ENCODE measurements around the gene PUS1.
"Not testable (repeated sequence)": the region's sequence is repeated elsewhere in the genome, so short reads cannot be mapped to it uniquely, and the experiment has no call there.

The PUS1 gene

DNA sequence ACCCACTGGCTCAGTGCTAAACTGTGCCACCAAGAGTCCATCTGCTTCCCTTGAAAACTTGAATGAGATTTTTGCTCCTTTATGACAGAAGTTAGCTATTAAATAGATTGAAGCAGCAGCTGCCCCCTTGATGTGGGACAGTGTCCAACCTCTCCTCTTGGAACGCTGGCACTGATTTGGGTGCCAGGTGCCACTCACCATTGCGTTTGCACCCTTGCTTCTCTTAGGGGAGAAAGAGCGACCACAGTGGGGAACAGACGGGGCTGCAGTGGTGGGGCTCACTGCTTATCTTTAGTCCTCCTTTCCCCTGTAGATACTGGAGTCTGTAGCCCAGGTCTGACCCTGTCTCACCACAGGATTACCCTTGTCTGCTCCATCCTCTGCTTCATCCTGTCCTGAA, 30.0 kb downstream of the PUS1 start:
- CTCF ChIA-PET: no interaction called here
- TF ChIP-seq SUZ12 (IDR thresholded peaks at IDR 0.05): no peak
- no peak for TF ChIP-seq LEF1 (IDR thresholded peaks at IDR 0.05; ENCODE audit: borderline replicate concordance)
- no peak for TF ChIP-seq CTBP1 (IDR thresholded peaks at IDR 0.05; ENCODE audit: borderline replicate concordance)
- no peak for TF ChIP-seq ARNT (IDR thresholded peaks at IDR 0.05)
- no peak for TF ChIP-seq TARDBP (IDR thresholded peaks at IDR 0.05)
- TF ChIP-seq L3MBTL2 (conservative IDR thresholded peaks at IDR 0.05): no peak
- TF ChIP-seq HDGF (IDR thresholded peaks at IDR 0.05; ENCODE audit: borderline replicate concordance): no peak
- TF ChIP-seq FOXM1 (IDR thresholded peaks at IDR 0.05; ENCODE audit: borderline replicate concordance): no peak
- TF ChIP-seq BHLHE40 (IDR thresholded peaks at IDR 0.05; ENCODE audit: borderline replicate concordance): no peak
- TF ChIP-seq NFRKB (IDR thresholded peaks at IDR 0.05): no peak
- TF ChIP-seq, protein P1, sequence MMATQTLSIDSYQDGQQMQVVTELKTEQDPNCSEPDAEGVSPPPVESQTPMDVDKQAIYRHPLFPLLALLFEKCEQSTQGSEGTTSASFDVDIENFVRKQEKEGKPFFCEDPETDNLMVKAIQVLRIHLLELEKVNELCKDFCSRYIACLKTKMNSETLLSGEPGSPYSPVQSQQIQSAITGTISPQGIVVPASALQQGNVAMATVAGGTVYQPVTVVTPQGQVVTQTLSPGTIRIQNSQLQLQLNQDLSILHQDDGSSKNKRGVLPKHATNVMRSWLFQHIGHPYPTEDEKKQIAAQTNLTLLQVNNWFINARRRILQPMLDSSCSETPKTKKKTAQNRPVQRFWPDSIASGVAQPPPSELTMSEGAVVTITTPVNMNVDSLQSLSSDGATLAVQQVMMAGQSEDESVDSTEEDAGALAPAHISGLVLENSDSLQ (IDR thresholded peaks at IDR 0.05): no peak
- TF ChIP-seq FOXA1 (IDR thresholded peaks at IDR 0.05): no peak
- POLR2A ChIA-PET: no interaction called here
- DNase-seq (ENCODE audit: extremely low spot score): no peak

DNA sequence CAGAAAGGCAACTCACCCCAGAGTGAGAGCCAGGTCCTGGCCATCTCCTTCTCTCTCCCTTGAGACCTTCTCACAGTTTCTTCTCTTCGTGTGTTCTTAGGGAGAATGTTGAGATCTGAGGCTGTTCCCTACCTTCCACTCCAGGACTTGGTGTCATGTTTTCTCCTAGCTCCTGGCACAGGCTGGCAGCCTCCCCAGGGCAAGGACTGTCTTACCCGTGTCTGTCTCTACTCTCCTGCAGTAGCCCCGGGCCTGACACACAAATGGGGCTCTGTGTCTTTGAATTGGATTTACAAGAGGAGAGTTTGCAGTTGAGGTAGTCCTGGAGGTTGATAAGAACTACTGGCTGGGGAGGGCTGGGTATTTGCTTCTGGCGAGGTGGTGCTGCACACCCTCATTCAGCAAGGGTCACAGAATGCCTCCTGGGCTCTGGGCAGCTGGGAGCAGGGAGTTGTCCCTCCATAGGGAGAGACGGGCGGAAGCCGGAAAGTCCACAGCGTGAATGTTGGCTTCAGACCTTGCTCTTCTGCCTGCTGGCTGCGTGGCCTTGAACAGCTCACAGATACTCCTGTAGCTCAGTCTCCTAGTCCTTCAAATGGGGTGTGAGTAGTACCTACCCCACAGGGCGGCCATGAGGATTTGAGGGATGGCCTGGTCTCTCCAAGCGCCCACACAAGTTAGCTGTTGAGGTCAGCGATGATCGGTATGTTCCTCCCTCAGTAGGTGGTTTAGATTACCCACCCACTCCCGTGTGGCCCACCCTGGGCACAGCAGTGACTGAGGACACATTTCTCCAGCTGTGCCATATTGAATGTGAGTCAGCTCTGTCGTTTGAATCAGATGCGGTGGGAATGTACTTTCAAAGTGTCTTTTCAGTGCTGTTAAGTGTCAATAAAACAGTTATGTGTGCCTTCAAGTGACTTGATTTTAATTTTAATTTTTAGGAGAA, 30.8 kb downstream of the PUS1 start:
- DNase-seq (ENCODE audit: extremely low spot score): no peak
- ChIA-PET POLR2A (no interaction called here), CTCF (interaction anchor here (0.6 kb wide), 1 partner anchor 336 kb away, joined by 3 read pairs; no protein-coding TSS in a partner anchor)
- TF ChIP-seq ELF4 (IDR thresholded peaks at IDR 0.05) (no peak), LEF1 (IDR thresholded peaks at IDR 0.05; ENCODE audit: borderline replicate concordance) (no peak), HDGF (IDR thresholded peaks at IDR 0.05; ENCODE audit: borderline replicate concordance) (no peak), NFRKB (IDR thresholded peaks at IDR 0.05) (no peak), SP1 (IDR thresholded peaks at IDR 0.05) (no peak)

DNA sequence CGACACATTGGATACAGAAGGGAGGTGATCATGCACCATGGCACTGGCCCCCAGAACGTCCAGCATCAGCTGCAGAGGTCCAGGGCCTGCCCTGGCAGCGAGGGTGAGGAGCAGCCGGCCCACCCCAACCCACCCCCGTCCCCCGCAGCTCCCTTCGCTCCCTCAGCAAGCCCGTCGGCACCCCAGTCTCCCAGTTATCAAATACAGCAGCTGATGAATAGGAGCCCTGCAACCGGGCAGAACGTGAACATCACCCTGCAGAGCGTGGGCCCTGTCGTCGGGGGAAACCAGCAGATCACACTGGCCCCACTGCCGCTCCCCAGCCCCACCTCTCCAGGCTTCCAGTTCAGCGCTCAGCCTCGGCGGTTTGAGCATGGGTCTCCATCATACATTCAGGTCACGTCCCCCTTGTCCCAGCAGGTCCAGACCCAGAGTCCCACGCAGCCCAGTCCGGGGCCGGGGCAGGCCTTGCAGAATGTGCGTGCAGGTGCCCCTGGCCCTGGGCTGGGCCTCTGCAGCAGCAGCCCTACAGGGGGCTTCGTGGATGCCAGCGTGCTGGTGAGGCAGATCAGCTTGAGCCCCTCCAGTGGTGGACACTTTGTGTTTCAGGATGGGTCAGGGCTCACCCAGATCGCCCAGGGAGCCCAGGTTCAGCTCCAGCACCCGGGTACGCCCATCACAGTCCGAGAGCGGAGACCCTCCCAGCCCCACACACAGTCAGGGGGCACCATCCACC, 31.7 kb downstream of the PUS1 start:
- CTCF ChIA-PET: interaction anchor here (0.6 kb wide), 1 partner anchor 337 kb away, joined by 3 read pairs; no protein-coding TSS in a partner anchor
- DNase-seq (ENCODE audit: extremely low spot score); POLR2A ChIA-PET: not testable (repeated sequence)

DNA sequence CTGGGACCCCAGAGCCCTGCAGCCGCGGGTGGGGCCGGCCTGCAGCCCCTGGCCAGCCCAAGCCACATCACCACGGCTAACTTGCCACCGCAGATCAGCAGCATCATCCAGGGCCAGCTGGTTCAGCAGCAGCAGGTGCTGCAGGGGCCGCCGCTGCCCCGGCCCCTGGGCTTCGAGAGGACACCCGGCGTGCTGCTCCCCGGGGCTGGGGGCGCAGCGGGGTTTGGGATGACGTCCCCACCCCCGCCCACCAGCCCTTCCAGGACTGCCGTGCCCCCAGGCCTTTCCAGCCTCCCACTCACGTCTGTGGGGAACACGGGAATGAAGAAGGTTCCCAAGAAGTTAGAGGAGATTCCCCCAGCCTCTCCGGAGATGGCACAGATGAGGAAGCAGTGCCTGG, 32.3 kb downstream of the PUS1 start:
- CTCF ChIA-PET, POLR2A ChIA-PET: not testable (repeated sequence)

DNA sequence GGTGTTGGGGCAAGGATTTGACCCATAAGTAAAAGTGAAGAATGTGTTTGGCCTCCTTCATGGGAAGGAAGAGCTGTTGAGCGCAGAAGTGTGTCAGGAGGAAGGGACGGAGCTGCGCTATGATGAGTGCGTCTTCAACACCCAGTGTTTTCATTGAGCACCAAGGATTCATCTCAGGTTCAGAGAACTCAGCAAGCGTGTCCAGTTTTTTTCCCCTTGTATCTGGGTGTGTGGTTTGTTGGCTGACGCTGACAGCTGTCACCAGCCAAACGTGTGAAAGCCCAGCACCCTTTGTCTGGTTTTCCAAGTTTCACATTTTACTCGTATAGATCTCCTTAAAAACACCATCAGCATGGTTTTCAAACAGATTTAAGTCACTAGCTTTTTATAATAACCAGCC, 33.0 kb downstream of the PUS1 start:
- CTCF ChIA-PET: no interaction called here
- no peak for DNase-seq (ENCODE audit: extremely low spot score)
- POLR2A ChIA-PET: no interaction called here
- TF ChIP-seq SUZ12 (IDR thresholded peaks at IDR 0.05): no peak
- TF ChIP-seq NFRKB (IDR thresholded peaks at IDR 0.05): no peak

More for the DNA sequence above, 32.3 kb downstream of the PUS1 start:
- DNase-seq (ENCODE audit: extremely low spot score): not testable (repeated sequence)

DNA sequence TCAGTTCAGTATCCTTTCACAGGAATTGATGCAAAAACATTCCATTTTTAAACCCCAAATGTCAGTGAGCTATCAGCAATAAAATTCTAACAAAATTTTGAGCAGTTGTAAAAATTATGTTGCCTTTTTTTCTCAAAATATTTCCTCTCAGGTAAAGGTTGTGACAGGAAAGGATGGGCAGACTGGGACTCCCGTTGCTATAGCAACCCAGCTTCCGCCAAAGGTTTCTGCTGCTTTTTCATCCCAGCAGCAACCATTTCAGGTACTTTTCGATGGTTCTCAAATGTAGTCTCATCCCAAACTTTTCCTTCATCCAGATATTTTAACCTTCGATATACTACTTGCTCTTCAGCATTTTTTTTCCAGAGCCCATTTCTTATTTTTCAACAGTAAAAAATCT, 34.3 kb downstream of the PUS1 start:
- TF ChIP-seq HDGF (IDR thresholded peaks at IDR 0.05; ENCODE audit: borderline replicate concordance): no peak
- no peak for TF ChIP-seq FOXM1 (IDR thresholded peaks at IDR 0.05; ENCODE audit: borderline replicate concordance)
- no peak for TF ChIP-seq FOXA1 (IDR thresholded peaks at IDR 0.05)
- no peak for TF ChIP-seq SUZ12 (IDR thresholded peaks at IDR 0.05)
- no peak for TF ChIP-seq TARDBP (IDR thresholded peaks at IDR 0.05)
- no peak for TF ChIP-seq CTBP1 (IDR thresholded peaks at IDR 0.05; ENCODE audit: borderline replicate concordance)
- no peak for TF ChIP-seq ELF4 (IDR thresholded peaks at IDR 0.05)
- TF ChIP-seq, protein P1 (IDR thresholded peaks at IDR 0.05): no peak
- no peak for TF ChIP-seq SP1 (IDR thresholded peaks at IDR 0.05)
- no peak for TF ChIP-seq ARNT (IDR thresholded peaks at IDR 0.05)
- no peak for TF ChIP-seq FOXK2 (IDR thresholded peaks at IDR 0.05)
- TF ChIP-seq LEF1 (IDR thresholded peaks at IDR 0.05; ENCODE audit: borderline replicate concordance): no peak
- TF ChIP-seq ZNF384 (IDR thresholded peaks at IDR 0.05): no peak
- TF ChIP-seq BHLHE40 (IDR thresholded peaks at IDR 0.05; ENCODE audit: borderline replicate concordance): no peak
- no peak for TF ChIP-seq L3MBTL2 (conservative IDR thresholded peaks at IDR 0.05)
- POLR2A ChIA-PET: no interaction called here
- no peak for DNase-seq (ENCODE audit: extremely low spot score)
- CTCF ChIA-PET: no interaction called here

DNA sequence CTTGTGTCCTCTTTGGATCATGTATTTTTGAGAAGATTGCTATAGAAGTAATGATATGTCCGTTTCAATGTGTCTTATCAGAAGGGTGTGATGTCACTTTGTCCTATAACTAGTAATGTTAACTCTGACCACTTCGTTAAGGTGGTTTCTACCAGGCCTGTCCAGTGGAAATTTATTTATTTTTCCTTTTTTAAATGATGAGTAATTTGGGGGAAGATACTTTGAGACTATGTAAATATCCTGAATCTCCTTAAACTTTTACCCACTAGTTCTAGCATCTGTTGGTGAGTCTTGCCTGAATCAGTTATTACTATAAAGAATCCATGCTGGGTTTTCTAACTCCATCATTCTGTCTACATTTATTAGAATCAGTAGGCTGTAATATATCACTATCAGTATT, 36.0 kb downstream of the PUS1 start:
- ChIA-PET POLR2A (no interaction called here), CTCF (no interaction called here)
- TF ChIP-seq SUZ12 (IDR thresholded peaks at IDR 0.05): no peak
- TF ChIP-seq CTBP1 (IDR thresholded peaks at IDR 0.05; ENCODE audit: borderline replicate concordance): no peak
- TF ChIP-seq FOXM1 (IDR thresholded peaks at IDR 0.05; ENCODE audit: borderline replicate concordance): no peak
- no peak for TF ChIP-seq HDGF (IDR thresholded peaks at IDR 0.05; ENCODE audit: borderline replicate concordance)
- no peak for TF ChIP-seq FOXA1 (IDR thresholded peaks at IDR 0.05)
- TF ChIP-seq LEF1 (IDR thresholded peaks at IDR 0.05; ENCODE audit: borderline replicate concordance): no peak
- no peak for TF ChIP-seq L3MBTL2 (conservative IDR thresholded peaks at IDR 0.05)
- TF ChIP-seq BHLHE40 (IDR thresholded peaks at IDR 0.05; ENCODE audit: borderline replicate concordance): no peak
- no peak for TF ChIP-seq ARNT (IDR thresholded peaks at IDR 0.05)
- no peak for TF ChIP-seq ZNF384 (IDR thresholded peaks at IDR 0.05)
- TF ChIP-seq ELF4 (IDR thresholded peaks at IDR 0.05): no peak
- TF ChIP-seq, protein P1 (IDR thresholded peaks at IDR 0.05): no peak
- TF ChIP-seq SP1 (IDR thresholded peaks at IDR 0.05): no peak
- no peak for TF ChIP-seq NFRKB (IDR thresholded peaks at IDR 0.05)
- no peak for DNase-seq (ENCODE audit: extremely low spot score)

Data from HEK293T (cell line).